Measurements from ENCODE around the gene GABRR3. TPM values are rescaled to one million over a fixed set of nuclear protein-coding genes. Genes with fewer than 3 reads are reported as not detected.

Gene GABRR3
- total RNA-seq, 1 experiment from 2014 or later: not detected

DNA sequence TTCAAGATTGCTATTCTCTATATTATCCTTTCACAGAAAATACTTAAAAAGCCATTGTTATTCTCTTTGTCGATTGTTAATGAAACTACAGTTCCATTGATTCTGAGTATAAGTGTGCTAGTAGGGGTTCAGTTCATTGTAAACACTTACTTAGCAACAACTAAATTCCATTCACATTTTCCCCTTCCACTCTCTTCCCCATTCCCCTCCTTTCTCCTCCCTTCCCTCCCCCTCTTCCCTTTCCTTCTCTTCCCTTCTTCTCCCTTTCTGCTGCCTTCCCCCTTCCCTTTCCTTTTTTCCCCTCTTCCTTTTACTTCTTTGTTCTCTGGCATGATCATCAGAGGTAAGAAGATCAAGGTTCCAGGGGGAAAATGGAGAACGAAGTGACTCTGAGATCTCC, 41.6 kb downstream of the GABRR3 start:
- ATAC-seq: no peak
- no TSS peak for BruUV-seq (replicated peaks)
- Histone ChIP-seq H3K27me3 (ENCODE audit: control insufficient read depth, insufficient read depth, low read length) (peaks cover 7% of the 10 kb centered on the region), H3K9me3 (ENCODE audit: control insufficient read depth, insufficient read depth, low read depth, low read length) (no peaks in the 10 kb centered on the region), H3K4me3 (ENCODE audit: low read depth in 2 of 2, low read length in 2 of 2) (no peak overlapping the region), H3K4me1 (ENCODE audit: control insufficient read depth, insufficient read depth, low read length) (no peaks in the 10 kb centered on the region), H3K36me3 (ENCODE audit: control insufficient read depth, insufficient read depth, low read length) (no peaks in the 10 kb centered on the region), H3K27ac (ENCODE audit: low read length) (no peak overlapping the region)
- ChIA-PET CTCF (no interaction called here), POLR2A (no interaction called here)
- TF ChIP-seq TCF7L2 (IDR thresholded peaks at IDR 0.05; ENCODE audit: low read depth, low read length) (no peak), REST (IDR thresholded peaks at IDR 0.05; ENCODE audit: insufficient read depth in 1 of 2, low read depth in 2 of 2, low read length in 1 of 2) (no peak), POLR2AphosphoS5 (IDR thresholded peaks at IDR 0.05; ENCODE audit: low read depth, low read length) (no peak), SIN3A (IDR thresholded peaks at IDR 0.05; ENCODE audit: borderline replicate concordance, insufficient read depth, low read depth, low read length) (no peak)
- TF ChIP-seq, protein P1, sequence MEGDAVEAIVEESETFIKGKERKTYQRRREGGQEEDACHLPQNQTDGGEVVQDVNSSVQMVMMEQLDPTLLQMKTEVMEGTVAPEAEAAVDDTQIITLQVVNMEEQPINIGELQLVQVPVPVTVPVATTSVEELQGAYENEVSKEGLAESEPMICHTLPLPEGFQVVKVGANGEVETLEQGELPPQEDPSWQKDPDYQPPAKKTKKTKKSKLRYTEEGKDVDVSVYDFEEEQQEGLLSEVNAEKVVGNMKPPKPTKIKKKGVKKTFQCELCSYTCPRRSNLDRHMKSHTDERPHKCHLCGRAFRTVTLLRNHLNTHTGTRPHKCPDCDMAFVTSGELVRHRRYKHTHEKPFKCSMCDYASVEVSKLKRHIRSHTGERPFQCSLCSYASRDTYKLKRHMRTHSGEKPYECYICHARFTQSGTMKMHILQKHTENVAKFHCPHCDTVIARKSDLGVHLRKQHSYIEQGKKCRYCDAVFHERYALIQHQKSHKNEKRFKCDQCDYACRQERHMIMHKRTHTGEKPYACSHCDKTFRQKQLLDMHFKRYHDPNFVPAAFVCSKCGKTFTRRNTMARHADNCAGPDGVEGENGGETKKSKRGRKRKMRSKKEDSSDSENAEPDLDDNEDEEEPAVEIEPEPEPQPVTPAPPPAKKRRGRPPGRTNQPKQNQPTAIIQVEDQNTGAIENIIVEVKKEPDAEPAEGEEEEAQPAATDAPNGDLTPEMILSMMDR (IDR thresholded peaks at IDR 0.05): no peak
- no peak for DNase-seq (ENCODE audit: low read depth, low spot score)
- intact Hi-C loops (cut with micrococcal nuclease; ENCODE audit: unreplicated experiment): no loop called here
- in situ Hi-C loops (cut with HindIII; ENCODE audit: low pct_unique_long_range_greater_than_20kb, low sequenced_read_pairs): no loop called here

GRCh38 chr3:97992547-97993173, 42.5 kb downstream of the GABRR3 start:
- CTCF ChIA-PET: no interaction called here
- peaks cover 7% of the 10 kb centered on the region for H3K27me3 ChIP-seq (ENCODE audit: control insufficient read depth, insufficient read depth, low read length)
- POLR2A ChIA-PET: no interaction called here
- no peak overlapping the region for H3K27ac ChIP-seq (ENCODE audit: low read length)
- DNase-seq (ENCODE audit: low read depth, low spot score) (no peak), ATAC-seq (no peak)
- in situ Hi-C loops (cut with HindIII; ENCODE audit: low pct_unique_long_range_greater_than_20kb, low sequenced_read_pairs) (no loop called here), intact Hi-C loops (cut with micrococcal nuclease; ENCODE audit: unreplicated experiment) (no loop called here)
- H3K9me3 ChIP-seq (ENCODE audit: control insufficient read depth, insufficient read depth, low read depth, low read length): no peaks in the 10 kb centered on the region
- H3K4me1 ChIP-seq (ENCODE audit: control insufficient read depth, insufficient read depth, low read length): no peaks in the 10 kb centered on the region
- BruUV-seq (replicated peaks): no TSS peak
- H3K4me3 ChIP-seq (ENCODE audit: low read depth in 2 of 2, low read length in 2 of 2): no peak overlapping the region
- H3K36me3 ChIP-seq (ENCODE audit: control insufficient read depth, insufficient read depth, low read length): no peaks in the 10 kb centered on the region
- no peak for TF ChIP-seq TCF7L2 (IDR thresholded peaks at IDR 0.05; ENCODE audit: low read depth, low read length)
- TF ChIP-seq, protein P1 (IDR thresholded peaks at IDR 0.05): no peak
- no peak for TF ChIP-seq SIN3A (IDR thresholded peaks at IDR 0.05; ENCODE audit: borderline replicate concordance, insufficient read depth, low read depth, low read length)
- no peak for TF ChIP-seq REST (IDR thresholded peaks at IDR 0.05; ENCODE audit: insufficient read depth in 1 of 2, low read depth in 2 of 2, low read length in 1 of 2)
- no peak for TF ChIP-seq POLR2AphosphoS5 (IDR thresholded peaks at IDR 0.05; ENCODE audit: low read depth, low read length)

Measured in Panc1 (cell line).